Measurements from ENCODE around the gene OR2T5.
"Not testable (repeated sequence)": the region's sequence is repeated elsewhere in the genome, so short reads cannot be mapped to it uniquely, and the experiment has no call there.

Gene OR2T5

GRCh38 chr1:248488289-248488688 is at the start of gene OR2T5:
Gene OR2T5, plus strand, starts transcription at chr1:248488589. Its CDS starts 0 bp downstream, at chr1:248488589.
- DNase-seq, result not testable (repeated sequence)

DNA sequence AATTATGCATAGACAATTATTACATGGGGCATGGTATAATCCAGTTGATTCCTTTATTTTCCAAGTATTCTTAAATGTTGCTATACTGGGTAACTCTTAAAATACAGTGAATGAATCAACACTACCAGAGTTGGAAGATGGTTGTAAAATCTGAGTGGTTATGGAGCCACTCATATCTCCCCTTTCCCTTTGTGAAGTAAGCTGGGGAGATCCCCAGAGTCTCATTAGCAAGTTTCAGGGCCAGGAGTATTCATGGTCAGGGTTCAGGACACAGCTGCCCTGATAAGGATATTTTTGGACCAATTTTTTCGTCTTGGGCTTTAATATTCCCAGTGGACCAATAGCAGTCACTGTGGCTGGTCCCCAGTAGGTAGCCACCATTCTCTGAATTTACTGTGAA is 49.7 kb upstream of the OR2T5 start:
- DNase-seq, result not testable (repeated sequence)

- not testable (repeated sequence) for DNase-seq
Measured at GRCh38 chr1:248439283-248439682, 49.1 kb upstream of the OR2T5 start.

GRCh38 chr1:248442500-248443277 is 45.7 kb upstream of the OR2T5 start:
- DNase-seq, result not testable (repeated sequence)

GRCh38 chr1:248444603-248445002 is 43.8 kb upstream of the OR2T5 start:
- DNase-seq, result not testable (repeated sequence)

DNA sequence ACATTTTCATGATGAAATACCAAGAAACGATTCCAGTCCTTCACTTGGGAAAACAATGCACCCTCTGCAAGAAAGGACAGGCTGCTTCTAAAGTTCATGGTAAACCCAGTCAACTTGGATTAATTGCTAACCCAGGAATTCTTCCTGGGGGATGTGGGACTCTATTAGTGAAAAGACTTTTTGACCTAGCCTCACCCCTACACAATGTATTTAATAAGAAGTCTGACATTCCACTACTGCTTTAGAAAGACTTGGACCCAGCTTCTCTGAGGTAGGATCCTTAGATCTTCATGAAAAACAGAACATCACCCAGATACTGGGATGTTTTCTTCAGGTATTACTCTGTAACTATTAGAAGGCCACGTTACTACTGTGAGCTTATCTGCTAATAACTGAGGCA is 43.0 kb upstream of the OR2T5 start, which contains the start of gene OR2T2:
TSS of gene OR2T2 (plus strand) at position 239 of the 400 bp plus-strand sequence. CDS start 7,161 bp downstream, outside the sequence.
- DNase-seq, result not testable (repeated sequence)

- DNase-seq, result not testable (repeated sequence)
Measured at GRCh38 chr1:248448409-248449074, 39.8 kb upstream of the OR2T5 start.

DNA sequence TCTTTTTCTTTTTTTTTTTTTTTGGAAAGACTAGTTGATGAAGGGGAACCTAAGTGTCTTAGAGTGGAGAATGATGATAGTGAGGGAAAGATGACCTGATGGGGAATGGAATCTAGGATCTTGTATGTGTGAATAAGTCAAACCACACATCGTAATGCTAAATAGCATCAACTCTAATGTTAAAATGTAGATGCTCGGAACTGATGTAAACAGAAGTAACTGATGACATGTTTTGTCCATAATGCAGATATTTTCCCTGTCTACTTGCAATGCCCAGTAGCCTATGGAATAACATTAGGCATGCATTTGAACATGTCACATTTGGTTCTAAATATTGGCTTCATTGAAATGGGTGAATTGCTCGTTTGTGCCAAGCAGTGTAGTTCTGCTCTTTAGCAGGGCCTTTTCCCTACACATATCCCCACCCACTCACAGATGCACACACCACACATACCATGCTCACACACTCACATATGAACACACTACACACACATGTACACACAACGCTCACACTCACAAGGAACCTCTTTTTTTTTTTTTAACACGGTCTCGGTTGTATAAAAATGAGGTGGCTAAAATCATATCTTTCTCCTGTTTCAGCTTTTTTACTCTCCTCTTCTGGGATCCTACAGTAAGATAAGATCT is 38.4 kb upstream of the OR2T5 start:
- not testable (repeated sequence) for DNase-seq

DNA sequence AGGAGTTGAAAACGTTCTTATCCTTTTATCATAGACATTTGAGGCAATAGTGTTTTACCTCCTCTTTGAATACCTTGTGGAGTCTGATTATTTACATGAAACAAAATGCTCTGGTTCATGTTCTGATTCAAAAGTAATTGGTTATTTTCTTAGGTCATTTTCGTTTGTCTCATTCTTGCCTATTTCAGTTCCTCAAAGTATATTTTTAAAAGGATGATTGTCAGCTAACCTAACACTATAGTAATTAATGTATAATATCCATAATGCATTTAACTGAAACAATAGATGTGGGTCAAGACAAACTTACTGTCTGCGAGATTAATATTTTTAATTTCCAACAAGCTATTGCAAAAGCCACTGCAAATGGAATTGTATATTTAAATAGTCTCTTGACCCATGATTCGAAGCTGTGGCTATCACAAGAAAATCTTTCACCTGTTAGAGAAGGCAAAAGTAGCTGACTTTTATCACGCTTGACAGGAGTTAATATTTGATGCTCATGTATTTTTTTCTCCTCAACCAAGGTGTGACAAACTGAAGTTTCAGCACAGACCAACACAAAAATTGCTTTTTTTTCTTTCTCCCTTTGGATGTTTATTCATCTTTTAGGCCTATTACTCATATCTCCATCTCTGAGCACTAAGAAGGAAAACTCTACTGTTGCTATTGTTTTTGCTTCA is 37.8 kb upstream of the OR2T5 start:
- not testable (repeated sequence) for DNase-seq

DNA sequence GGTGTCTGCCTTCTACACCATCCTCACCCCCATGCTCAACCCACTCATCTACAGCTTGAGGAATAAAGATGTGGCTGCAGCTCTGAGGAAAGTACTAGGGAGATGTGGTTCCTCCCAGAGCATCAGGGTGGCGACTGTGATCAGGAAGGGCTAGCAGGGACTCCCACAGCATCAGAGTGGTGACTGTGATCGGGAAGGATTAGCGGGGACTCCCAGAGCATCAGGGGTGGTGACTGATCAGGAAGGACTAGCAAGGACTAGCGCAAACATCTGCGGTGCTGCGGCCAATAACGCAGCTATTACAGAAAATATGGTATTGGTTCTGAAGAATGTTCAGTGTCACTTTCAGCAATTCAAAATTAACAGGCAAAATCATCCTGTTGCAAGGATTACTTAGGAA is 34.8 kb upstream of the OR2T5 start:
- not testable (repeated sequence) for DNase-seq

DNA sequence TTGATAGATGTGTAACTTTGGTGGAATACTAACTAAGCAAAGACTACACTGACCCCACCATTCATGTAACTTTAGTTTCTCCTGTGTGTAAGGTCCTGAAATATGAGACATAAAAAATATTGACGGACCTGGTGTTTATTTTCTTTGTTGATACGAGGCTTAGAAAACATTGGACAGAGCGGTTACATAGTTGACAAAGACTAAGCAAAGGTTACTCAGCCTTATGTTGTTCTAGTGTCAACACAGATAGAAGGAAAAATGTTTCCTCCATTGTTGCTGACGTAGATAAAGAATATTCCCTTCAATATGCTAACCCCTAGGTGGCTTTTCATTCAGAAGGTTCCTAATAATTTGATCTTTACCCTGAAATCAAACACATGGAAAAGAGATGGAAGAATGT is 33.3 kb upstream of the OR2T5 start:
- not testable (repeated sequence) for DNase-seq

GRCh38 chr1:248456635-248457034 is 31.8 kb upstream of the OR2T5 start:
- not testable (repeated sequence) for DNase-seq

- not testable (repeated sequence) for DNase-seq
Measured at GRCh38 chr1:248459117-248459516, 29.3 kb upstream of the OR2T5 start.

GRCh38 chr1:248471154-248471553 is 17.2 kb upstream of the OR2T5 start:
- DNase-seq, result no peak

GRCh38 chr1:248472111-248472510 is 16.3 kb upstream of the OR2T5 start:
- not testable (repeated sequence) for DNase-seq

- not testable (repeated sequence) for DNase-seq
Measured at GRCh38 chr1:248473051-248473450, 15.3 kb upstream of the OR2T5 start, which contains the start of gene OR2T3. Gene OR2T3, plus strand, starts transcription at chr1:248473351. Its CDS starts 0 bp downstream, at chr1:248473351.

- DNase-seq, result not testable (repeated sequence)
Measured at GRCh38 chr1:248475660-248476059, 12.7 kb upstream of the OR2T5 start.

GRCh38 chr1:248481686-248482579 is 6.5 kb upstream of the OR2T5 start:
- DNase-seq, result not testable (repeated sequence)

DNA sequence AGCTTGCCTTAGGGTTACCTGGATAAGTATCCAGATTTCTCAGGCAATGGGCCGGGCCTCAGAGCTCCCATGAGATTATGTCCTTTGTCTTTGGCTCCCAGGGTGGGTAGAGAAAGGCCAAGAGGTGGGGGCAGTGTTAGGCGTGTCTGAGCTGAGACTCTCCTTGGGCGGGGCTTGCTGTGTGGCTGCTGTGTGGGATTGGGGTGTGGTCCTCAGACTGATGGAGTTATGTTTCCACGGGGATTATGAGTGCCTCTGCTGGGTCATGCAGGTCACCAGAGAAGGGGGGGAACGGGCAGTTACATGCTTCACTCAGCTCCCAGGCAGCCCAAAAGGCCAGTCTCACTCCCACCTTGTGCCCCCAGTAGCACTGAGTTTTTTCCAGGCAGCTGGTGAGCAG is 8.3 kb downstream of the OR2T5 start:
- not testable (repeated sequence) for DNase-seq

- DNase-seq, result not testable (repeated sequence)
Measured at GRCh38 chr1:248500305-248501035, 12.1 kb downstream of the OR2T5 start.

- not testable (repeated sequence) for DNase-seq
Measured at GRCh38 chr1:248507773-248508172, 19.4 kb downstream of the OR2T5 start, which contains the start of gene OR2G6. Gene OR2G6, plus strand, starts transcription at chr1:248508073. Its CDS starts 13,574 bp downstream, at chr1:248521647.
